Measurements from ENCODE around the gene TERT.

GRCh38 chr5:1257841-1258240, 37.0 kb downstream of the TERT start:
- TF ChIP-seq CTCF (IDR thresholded peaks at IDR 0.05; ENCODE audit: low read depth, low read length) (no peak), EZH2phosphoT487 (IDR thresholded peaks at IDR 0.05; ENCODE audit: low read depth) (no peak)
